H9 (cell line): ENCODE results near the gene MLLT3. TPM values are rescaled to one million over a fixed set of nuclear protein-coding genes. Genes with fewer than 3 reads are reported as not detected.

Experiments
- DNase-seq: peaks from one replicate; pipeline ENCODE4 v3.0.0-alpha.2; 2017
- H2AFZ ChIP-seq: one replicate; pipeline ENCODE4 v1.6.1; 2013; ENCODE audit warnings: mild to moderate bottlenecking, low read length, control low read depth, moderate library complexity
- H2AK5ac ChIP-seq: 2 replicates; pipeline ENCODE4 v1.6.1; 2013; ENCODE audit warnings: low read length, control low read depth, mixed read lengths; ENCODE audit not compliant: insufficient read length
- H2BK120ac ChIP-seq: one replicate; pipeline ENCODE4 v1.6.1; 2013; ENCODE audit warnings: low read depth, mild to moderate bottlenecking, low read length, control low read depth, inconsistent platforms; ENCODE audit not compliant: poor library complexity, severe bottlenecking
- H2BK12ac ChIP-seq: 2 replicates; pipeline ENCODE4 v1.6.1; 2013; ENCODE audit warnings: low read length, control low read depth, mixed read lengths, low read depth; ENCODE audit not compliant: insufficient read length
- H2BK15ac ChIP-seq: 2 replicates; pipeline ENCODE4 v1.6.1; 2013; ENCODE audit warnings: low read depth, low read length, control low read depth
- H2BK20ac ChIP-seq: one replicate; pipeline ENCODE4 v1.6.1; 2013; ENCODE audit warnings: low read depth, mild to moderate bottlenecking, low read length, control low read depth, inconsistent platforms; ENCODE audit not compliant: poor library complexity, severe bottlenecking
- H2BK5ac ChIP-seq: 2 replicates; pipeline ENCODE4 v1.6.1; 2013; ENCODE audit warnings: low read length, control low read depth, mixed read lengths; ENCODE audit not compliant: insufficient read length
- H3K14ac ChIP-seq: 2 replicates; pipeline ENCODE4 v1.6.1; 2013; ENCODE audit warnings: low read length, control low read depth; ENCODE audit not compliant: insufficient read depth
- H3K18ac ChIP-seq: 2 replicates; pipeline ENCODE4 v1.6.1; 2013; ENCODE audit warnings: low read depth, mild to moderate bottlenecking, mixed read lengths, low read length, control low read depth; ENCODE audit not compliant: insufficient read length
- H3K23ac ChIP-seq: 2 replicates; pipeline ENCODE4 v1.6.1; 2013; ENCODE audit warnings: low read length, control low read depth, mixed read lengths, low read depth; ENCODE audit not compliant: insufficient read length
- H3K23me2 ChIP-seq: 2 replicates; pipeline ENCODE4 v1.6.1; 2013; ENCODE audit warnings: low read depth, mild to moderate bottlenecking, mixed read lengths, low read length, control low read depth; ENCODE audit not compliant: insufficient read length, poor library complexity, severe bottlenecking
- H3K27ac ChIP-seq: 2 replicates; pipeline ENCODE4 v1.5.1; 2013; ENCODE audit warnings: low read length, control low read depth, mixed read lengths, low read depth; ENCODE audit not compliant: insufficient read length
- H3K27me3 ChIP-seq: 2 replicates; pipeline ENCODE4 v1.6.1; 2013; ENCODE audit warnings: low read length, control low read depth, inconsistent platforms; ENCODE audit not compliant: insufficient read depth
- H3K4ac ChIP-seq: 2 replicates; pipeline ENCODE4 v1.6.1; 2013; ENCODE audit warnings: low read depth, mild to moderate bottlenecking, control low read depth, inconsistent platforms, low read length, moderate library complexity
- H3K4me1 ChIP-seq: 2 replicates; pipeline ENCODE4 v1.6.1; 2013; ENCODE audit warnings: low read length, control low read depth, inconsistent platforms; ENCODE audit not compliant: insufficient read depth
- H3K4me2 ChIP-seq: 2 replicates; pipeline ENCODE4 v1.6.1; 2013; ENCODE audit warnings: low read length, control low read depth, mixed read lengths; ENCODE audit not compliant: insufficient read length, insufficient read depth
- H3K56ac ChIP-seq: 2 replicates; pipeline ENCODE4 v1.6.1; 2013; ENCODE audit warnings: low read depth, mild to moderate bottlenecking, mixed read lengths, low read length, control low read depth; ENCODE audit not compliant: insufficient read length
- H3K79me1 ChIP-seq: 2 replicates; pipeline ENCODE4 v1.6.1; 2013; ENCODE audit warnings: low read depth, mild to moderate bottlenecking, moderate library complexity, low read length, control low read depth, inconsistent platforms; ENCODE audit not compliant: insufficient read depth, poor library complexity, severe bottlenecking
- H3K79me2 ChIP-seq: 2 replicates; pipeline ENCODE4 v1.6.1; 2013; ENCODE audit warnings: low read length, control low read depth, inconsistent platforms; ENCODE audit not compliant: insufficient read depth
- H3K9ac ChIP-seq: 2 replicates; pipeline ENCODE4 v1.6.1; 2013; ENCODE audit warnings: low read length, control low read depth, mixed read lengths; ENCODE audit not compliant: insufficient read length; ENCODE audit errors: extremely low read depth
- H3K9me3 ChIP-seq: one replicate; pipeline ENCODE4 v1.6.1; 2013; ENCODE audit warnings: low read depth, low read length, inconsistent platforms; ENCODE audit not compliant: control insufficient read depth
- H3T11ph ChIP-seq: one replicate; pipeline ENCODE4 v1.6.1; 2013; ENCODE audit warnings: mild to moderate bottlenecking, low read length, control low read depth, inconsistent platforms
- H4K20me1 ChIP-seq: one replicate; pipeline ENCODE4 v1.6.1; 2013; ENCODE audit not compliant: control insufficient read depth, insufficient read length, insufficient read depth
- H4K5ac ChIP-seq: 2 replicates; pipeline ENCODE4 v1.6.1; 2013; ENCODE audit warnings: low read depth, mild to moderate bottlenecking, mixed read lengths, low read length, control low read depth; ENCODE audit not compliant: insufficient read length
- H4K8ac ChIP-seq: replicated peaks from 2 replicates; pipeline ENCODE4 v1.6.1; 2013; ENCODE audit warnings: low read length, control low read depth, mixed read lengths, low read depth; ENCODE audit not compliant: insufficient read length
- H4K91ac ChIP-seq: 2 replicates; pipeline ENCODE4 v1.6.1; 2013; ENCODE audit warnings: low read depth, mild to moderate bottlenecking, moderate library complexity, mixed read lengths, low read length, control low read depth; ENCODE audit not compliant: insufficient read length
- H3K27ac Mint-ChIP-seq, 3 experiments: 2 replicates in 2 of 3; 3 replicates in 1 of 3; pipeline ENCODE4 v1.8.0; 2020 to 2021; ENCODE audit warnings: mixed read lengths in 3 of 3, mild to moderate bottlenecking in 1 of 3, moderate library complexity in 1 of 3
- H3K27me3 Mint-ChIP-seq: 2 replicates; pipeline ENCODE4 v1.8.0; 2021; ENCODE audit warnings: low read depth, mild to moderate bottlenecking, moderate library complexity, mixed read lengths
- H3K36me3 Mint-ChIP-seq, 3 experiments: 2 replicates in 2 of 3; 3 replicates in 1 of 3; pipeline ENCODE4 v1.8.0; 2020 to 2021; ENCODE audit warnings: low read depth in 3 of 3, mixed read lengths in 3 of 3; ENCODE audit not compliant: insufficient read depth in 1 of 3
- H3K4me1 Mint-ChIP-seq, 2 experiments: 2 replicates each; pipeline ENCODE4 v1.8.0; 2020; ENCODE audit warnings: mixed read lengths in 2 of 2
- H3K4me3 Mint-ChIP-seq, 2 experiments: 2 replicates in 1 of 2; 3 replicates in 1 of 2; pipeline ENCODE4 v1.8.0; 2020 to 2021; ENCODE audit warnings: mild to moderate bottlenecking in 2 of 2, mixed read lengths in 2 of 2, moderate library complexity in 1 of 2
- H3K9me3 Mint-ChIP-seq, 2 experiments: 2 replicates in 1 of 2; 3 replicates in 1 of 2; pipeline ENCODE4 v1.8.0; 2020; ENCODE audit warnings: mild to moderate bottlenecking in 2 of 2, mixed read lengths in 2 of 2, moderate library complexity in 1 of 2
- WGBS: extraction: QIAGEN DNeasy Blood & Tissue Kit; methylation state at CpG from one replicate; pipeline ENCODE4 v1.1.7; 2013; ENCODE audit warnings: missing lambda C conversion rate, low lambda C conversion rate, mixed read lengths; ENCODE audit not compliant: insufficient read length; ENCODE audit errors: extremely low coverage; 5-methylcytosine and 5-hydroxymethylcytosine counted together
- total RNA-seq: library from RNA; stranded (reverse); gene quantifications from 2 replicates; pipeline ENCODE4 v1.2.1, GENCODE V29; 2021
- TF ChIP-seq, protein P1 (sequence below): fragments of 200-600 bp; sonication (generic); conservative IDR thresholded peaks from 3 replicates; pipeline ENCODE4 v1.8.0; 2021; ENCODE audit warnings: antibody characterized with exemption, mild to moderate bottlenecking

The MLLT3 gene
- total RNA-seq, 1 experiment from 2014 or later: 3.9 TPM

DNA sequence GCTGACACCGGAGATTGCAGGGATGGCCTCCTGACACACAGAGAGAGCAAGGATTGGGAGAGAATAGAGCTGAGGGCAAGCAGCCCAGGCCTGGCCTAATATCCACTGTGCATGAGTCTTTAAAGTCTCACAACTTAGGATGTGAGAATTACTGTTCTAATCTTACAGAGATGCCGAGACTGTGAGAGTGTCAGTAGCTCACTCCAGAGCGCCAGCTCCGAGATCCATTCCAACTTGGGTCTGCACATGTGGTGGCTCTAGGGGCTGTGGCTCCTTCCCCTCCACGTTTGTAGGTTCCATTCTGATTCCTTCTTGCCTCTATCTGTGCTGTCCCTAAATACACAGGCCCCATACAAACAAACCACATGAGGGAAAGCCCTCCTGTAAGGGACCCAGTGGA lies 304.6 kb downstream of the MLLT3 start:
- Mint-ChIP-seq H3K9me3 (peaks cover 0 to 7% of the 10 kb centered on the region in 2 experiments; a peak in 3 of 5 replicates), H3K27me3 (no peaks in the 10 kb centered on the region; the same call in 1 of the 2 replicates), H3K36me3 (peaks cover 0 to 6% (median 3%) of the 10 kb centered on the region in 3 experiments; a peak in 3 of 7 replicates), H3K4me1 (peaks cover 18 to 22% of the 10 kb centered on the region in 2 experiments), H3K27ac (no peak overlapping the region), H3K4me3 (no peak overlapping the region)
- H3K79me2 ChIP-seq: no peaks in the 10 kb centered on the region
- H3K14ac ChIP-seq: no peak overlapping the region
- H3K23me2 ChIP-seq: no peaks in the 10 kb centered on the region
- TF ChIP-seq, protein P1, sequence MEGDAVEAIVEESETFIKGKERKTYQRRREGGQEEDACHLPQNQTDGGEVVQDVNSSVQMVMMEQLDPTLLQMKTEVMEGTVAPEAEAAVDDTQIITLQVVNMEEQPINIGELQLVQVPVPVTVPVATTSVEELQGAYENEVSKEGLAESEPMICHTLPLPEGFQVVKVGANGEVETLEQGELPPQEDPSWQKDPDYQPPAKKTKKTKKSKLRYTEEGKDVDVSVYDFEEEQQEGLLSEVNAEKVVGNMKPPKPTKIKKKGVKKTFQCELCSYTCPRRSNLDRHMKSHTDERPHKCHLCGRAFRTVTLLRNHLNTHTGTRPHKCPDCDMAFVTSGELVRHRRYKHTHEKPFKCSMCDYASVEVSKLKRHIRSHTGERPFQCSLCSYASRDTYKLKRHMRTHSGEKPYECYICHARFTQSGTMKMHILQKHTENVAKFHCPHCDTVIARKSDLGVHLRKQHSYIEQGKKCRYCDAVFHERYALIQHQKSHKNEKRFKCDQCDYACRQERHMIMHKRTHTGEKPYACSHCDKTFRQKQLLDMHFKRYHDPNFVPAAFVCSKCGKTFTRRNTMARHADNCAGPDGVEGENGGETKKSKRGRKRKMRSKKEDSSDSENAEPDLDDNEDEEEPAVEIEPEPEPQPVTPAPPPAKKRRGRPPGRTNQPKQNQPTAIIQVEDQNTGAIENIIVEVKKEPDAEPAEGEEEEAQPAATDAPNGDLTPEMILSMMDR: no peak
- H3K56ac ChIP-seq: no peak overlapping the region
- H3K27ac ChIP-seq: no peak overlapping the region
- no peak overlapping the region for H3K4ac ChIP-seq
- H2BK120ac ChIP-seq: no peak overlapping the region
- no peak overlapping the region for H2BK20ac ChIP-seq
- no peak overlapping the region for H4K8ac ChIP-seq
- no peak overlapping the region for H2AK5ac ChIP-seq
- no peak overlapping the region for H2BK5ac ChIP-seq
- no peak overlapping the region for H4K91ac ChIP-seq
- H3T11ph ChIP-seq: no peak overlapping the region
- H2BK15ac ChIP-seq: no peak overlapping the region
- H3K9me3 ChIP-seq: no peaks in the 10 kb centered on the region
- no CpG with 5 or more reads among the region's 5 CpGs for WGBS
- no peak for DNase-seq
- H3K4me2 ChIP-seq: no peak overlapping the region
- no peak overlapping the region for H2BK12ac ChIP-seq
- no peaks in the 10 kb centered on the region for H3K4me1 ChIP-seq
- no peak overlapping the region for H3K9ac ChIP-seq
- H2AFZ ChIP-seq: no peak overlapping the region
- H3K18ac ChIP-seq: no peak overlapping the region
- no peak overlapping the region for H3K23ac ChIP-seq
- H4K20me1 ChIP-seq: no peaks in the 10 kb centered on the region
- H3K27me3 ChIP-seq: no peaks in the 10 kb centered on the region
- no peaks in the 10 kb centered on the region for H3K79me1 ChIP-seq
- H4K5ac ChIP-seq: no peak overlapping the region
